Stimulated activated CD4-positive, alpha-beta T cell treated with anti-CD3 and anti-CD28 coated beads, Interleukin-2, amount 100 ng/mL, for 48 hours (primary cell): ENCODE data around the gene CTNS.

Experiments
- DNase-seq, 2 donors: peaks; one replicate each; pipeline ENCODE4 v3.0.0-alpha.2; 2020

The CTNS gene

DNA sequence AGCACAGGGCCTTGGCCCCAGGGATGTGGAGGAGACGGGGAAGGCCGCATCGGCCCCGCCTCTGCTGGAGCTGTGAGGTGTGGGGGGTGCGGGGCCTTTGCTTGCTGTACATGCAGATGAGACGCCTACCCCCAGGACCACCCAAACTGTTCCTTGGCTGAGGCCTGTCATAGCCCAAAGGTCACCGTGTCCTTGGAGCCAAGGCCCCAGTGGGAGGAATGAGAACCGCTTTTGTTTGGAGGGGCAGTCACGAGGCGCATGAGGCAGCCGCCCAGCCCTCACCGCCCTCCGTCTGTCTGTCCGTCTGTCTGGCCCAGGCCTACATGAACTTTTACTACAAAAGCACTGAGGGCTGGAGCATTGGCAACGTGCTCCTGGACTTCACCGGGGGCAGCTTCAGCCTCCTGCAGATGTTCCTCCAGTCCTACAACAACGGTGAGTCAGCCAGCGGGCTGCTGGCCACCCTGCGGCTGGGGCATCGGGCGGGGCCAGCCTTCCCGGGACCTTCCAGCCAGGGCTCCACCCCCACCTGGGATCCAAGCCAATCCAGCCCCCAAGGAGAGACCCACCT, 23.1 kb downstream of the CTNS start:
- DNase-seq, result no peak

- DNase-seq, result no peak
Observed at GRCh38 chr17:3660311-3660891, 23.8 kb downstream of the CTNS start.

DNA sequence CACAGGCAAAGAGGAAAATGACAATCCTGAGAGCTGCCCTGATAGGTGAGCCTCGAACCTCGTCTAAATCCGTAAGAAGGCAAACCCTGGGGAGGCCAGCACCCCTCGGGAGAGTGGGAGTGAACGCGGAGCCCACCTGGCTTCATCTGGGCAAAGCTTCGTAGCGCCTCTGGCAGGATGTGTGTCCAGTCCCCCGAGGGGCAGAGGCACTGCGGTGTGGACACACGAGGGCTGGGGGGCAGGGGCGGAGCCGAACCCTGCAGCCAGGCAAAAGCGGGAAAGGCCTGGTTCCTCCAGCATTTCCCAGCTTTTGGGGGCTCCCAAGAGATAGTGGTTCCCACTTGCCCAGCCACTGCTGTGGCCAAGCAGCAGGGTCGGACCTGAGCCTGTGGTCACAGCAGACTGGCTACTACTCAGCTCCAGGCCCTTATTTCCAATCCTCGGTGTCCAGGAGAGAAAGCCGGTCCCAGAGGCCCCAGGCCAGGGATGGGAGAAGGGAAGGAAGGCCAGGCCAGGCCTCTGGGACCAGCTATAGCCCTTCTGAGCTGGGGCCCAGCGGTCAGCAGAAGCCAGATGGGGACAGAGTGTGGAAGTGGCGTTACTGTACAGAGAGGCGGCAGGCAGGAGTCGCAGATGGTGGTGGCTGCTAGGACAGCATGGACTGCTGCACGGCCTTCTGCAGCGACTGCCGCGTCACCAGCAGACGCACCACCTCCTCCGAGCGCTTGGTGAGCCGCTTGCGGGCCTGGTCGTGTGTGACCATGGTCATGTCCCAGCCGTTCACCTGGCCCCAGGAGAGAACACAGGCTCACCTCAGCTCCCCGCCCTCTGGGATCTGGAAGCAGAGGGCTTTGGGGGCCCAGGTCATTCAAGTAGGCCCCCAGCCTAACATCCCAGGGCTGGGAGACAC, 26.8 kb downstream of the CTNS start:
- no peak for DNase-seq

DNA sequence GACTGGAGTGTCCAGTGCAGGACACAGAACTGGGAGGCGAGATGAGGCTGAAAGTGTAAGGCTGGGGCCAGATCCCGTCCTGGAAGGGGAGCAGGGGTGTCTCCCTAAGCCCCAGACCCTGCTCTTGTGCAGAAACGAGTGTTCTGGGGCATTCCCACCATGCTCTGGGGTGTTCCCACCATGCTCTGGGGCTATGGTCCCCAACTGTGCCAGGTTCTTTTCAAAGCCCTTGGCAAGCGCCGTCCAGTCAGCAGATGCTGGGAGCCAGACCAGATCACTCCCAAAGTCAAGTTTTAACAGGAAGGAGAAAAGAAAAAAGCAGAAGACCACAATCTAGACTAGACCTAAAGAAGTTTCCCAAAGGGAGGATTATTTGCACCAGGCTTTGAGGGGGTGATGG, 29.3 kb downstream of the CTNS start:
- DNase-seq, result no peak

DNA sequence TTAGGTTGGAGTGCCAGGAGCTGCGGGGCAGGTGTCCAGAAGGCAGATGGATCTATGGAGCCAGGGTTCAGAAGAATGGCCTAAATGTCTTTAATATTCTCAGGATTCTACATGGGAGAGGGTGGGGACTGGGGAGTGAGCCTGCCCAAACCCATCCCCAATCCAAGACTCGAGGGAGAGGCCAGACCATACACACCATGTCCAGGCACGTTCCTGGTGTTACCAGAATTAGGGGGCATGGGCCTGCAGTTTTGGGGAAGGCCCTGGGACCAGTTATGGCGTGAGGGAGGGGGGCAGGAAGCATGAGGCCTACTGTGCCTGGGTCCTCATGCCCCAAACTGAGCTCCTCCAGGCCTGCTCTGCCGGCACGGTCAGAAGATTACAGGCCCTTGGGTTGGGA, 30.0 kb downstream of the CTNS start:
- DNase-seq, result no peak

GRCh38 chr17:3667366-3668278, 31.1 kb downstream of the CTNS start:
- no peak for DNase-seq

- DNase-seq, result peak; percentile 99
Observed at GRCh38 chr17:3668279-3669084, 31.9 kb downstream of the CTNS start, which contains the start of the genes EMC6 and TAX1BP3. Gene EMC6 (plus strand): TSS chr17:3668812. CDS start chr17:3669147, 335 bp downstream. Gene TAX1BP3 (minus strand): TSS chr17:3668578. CDS start chr17:3668526, 52 bp downstream.

DNA sequence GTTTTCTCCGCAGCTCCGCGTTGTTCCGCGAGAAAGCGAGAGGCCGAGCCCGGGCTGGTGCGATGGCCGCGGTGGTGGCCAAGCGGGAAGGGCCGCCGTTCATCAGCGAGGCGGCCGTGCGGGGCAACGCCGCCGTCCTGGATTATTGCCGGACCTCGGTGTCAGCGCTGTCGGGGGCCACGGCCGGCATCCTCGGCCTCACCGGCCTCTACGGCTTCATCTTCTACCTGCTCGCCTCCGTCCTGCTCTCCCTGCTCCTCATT, 32.5 kb downstream of the CTNS start:
- no peak for DNase-seq

- DNase-seq, result no peak
Observed at GRCh38 chr17:3669548-3669947, 33.0 kb downstream of the CTNS start.

DNA sequence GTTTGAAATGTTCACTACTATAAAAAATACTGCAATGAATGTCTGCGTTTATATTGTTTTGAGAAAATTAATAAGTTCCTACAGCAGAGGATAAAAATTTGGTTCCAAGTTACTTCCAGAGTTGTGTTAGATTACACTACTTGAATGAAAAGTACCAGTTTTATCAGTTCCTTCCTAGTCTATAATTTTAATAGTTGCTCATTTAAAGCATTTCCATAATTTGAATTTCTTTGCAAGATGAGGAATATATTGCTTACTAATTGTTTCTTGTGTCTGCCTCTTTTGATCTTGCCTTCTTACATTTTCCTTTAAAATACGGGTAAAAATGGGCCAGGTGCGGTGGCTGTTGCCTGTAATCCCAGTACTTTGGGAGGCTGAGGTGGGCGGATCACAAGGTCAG, 36.0 kb downstream of the CTNS start:
- no peak for DNase-seq

- DNase-seq, result no peak
Observed at GRCh38 chr17:3675886-3676285, 39.3 kb downstream of the CTNS start.

DNA sequence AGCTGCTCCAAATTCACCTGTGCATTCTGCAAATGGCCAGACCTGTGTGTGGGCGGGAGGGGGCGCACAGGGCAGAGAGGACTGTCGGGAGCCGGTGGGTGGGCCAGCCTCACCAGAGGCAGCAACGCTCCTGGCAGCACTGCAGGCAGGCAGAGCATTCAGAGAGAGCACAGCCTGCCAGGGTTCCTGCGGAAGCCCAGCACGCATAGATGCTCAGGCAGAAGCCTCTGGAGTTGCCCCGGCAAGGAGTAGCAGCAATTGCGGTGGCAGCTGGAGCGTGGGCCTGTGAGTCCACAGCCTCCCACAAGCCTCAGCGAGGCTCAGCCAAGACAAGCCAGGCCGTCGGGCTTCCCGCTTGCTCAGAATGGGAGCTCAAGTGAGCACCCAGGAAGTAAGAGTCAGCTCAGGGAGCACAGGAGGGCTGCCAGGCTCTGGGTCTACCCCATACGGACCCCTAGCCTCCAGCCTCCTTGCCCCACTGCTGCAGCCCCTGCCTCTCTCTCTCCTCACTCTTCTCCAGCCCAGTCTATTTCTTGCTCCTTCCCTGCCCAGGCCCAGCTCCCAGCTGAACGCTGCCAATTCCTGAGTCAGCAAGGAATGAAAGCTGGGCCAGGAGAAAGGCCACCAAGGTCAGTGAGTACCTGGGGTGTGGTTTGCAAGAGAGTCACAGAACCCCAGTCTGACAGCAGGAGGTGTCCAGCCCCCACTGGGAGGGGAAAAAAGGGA, 41.7 kb downstream of the CTNS start:
- DNase-seq, result no peak

DNA sequence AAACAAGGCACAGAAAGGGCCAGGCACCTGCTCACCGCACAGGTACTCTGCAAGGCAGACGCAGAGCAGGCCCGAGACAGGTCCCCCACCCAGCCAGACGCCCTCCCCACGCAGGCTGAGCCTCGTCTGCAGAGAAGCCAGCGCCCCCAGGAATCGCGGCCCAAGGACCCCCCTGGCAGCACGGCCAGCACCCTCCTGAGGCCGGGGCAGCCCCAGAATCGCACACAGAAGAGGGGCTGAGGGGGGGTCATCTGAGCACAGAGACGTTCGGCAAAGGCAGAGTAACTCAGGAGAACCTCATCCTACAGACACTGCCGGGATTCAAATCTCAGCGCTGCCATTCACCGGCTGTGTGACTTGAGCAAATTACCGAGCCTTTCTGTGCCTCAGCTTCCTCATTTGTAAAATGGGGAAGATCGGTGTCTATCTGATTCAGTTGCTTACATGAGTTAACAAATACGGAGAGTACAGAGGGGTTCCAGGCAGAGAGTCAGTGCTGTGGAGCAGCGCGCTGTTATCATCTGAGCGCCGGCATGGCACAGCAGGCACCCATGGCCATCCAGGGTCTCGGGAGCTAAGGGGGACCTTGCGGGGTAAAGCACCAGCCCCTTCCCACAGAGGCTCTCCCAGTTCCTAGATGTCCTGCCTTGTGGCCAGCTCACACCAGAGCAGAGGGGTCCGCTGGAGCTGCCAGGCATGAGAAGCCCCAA, 42.4 kb downstream of the CTNS start:
- no peak for DNase-seq

GRCh38 chr17:3679531-3680126, 43.1 kb downstream of the CTNS start:
- no peak for DNase-seq

DNA sequence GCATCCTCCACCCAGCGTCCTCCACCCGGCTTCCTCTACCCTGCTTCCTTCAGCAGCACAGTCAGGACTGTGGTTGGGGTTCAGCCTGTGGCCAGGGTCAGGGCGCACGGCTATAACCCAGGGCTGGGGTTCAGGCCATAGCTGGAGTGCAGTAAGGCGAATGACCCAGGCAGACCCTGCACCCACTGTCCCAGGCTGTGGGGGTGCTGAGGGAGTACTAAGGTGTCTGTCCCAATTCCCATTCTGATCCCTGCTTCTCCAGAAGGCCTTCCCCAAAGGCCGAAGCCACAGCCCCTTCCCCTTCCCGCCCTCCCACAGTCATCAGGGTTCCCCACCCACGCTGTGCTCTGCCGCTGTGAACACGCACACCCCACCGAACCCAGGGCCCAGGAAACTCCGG, 44.5 kb downstream of the CTNS start:
- no peak for DNase-seq

GRCh38 chr17:3681565-3681964, 45.0 kb downstream of the CTNS start:
- DNase-seq, result no peak

GRCh38 chr17:3682033-3682432, 45.5 kb downstream of the CTNS start:
- no peak for DNase-seq

DNA sequence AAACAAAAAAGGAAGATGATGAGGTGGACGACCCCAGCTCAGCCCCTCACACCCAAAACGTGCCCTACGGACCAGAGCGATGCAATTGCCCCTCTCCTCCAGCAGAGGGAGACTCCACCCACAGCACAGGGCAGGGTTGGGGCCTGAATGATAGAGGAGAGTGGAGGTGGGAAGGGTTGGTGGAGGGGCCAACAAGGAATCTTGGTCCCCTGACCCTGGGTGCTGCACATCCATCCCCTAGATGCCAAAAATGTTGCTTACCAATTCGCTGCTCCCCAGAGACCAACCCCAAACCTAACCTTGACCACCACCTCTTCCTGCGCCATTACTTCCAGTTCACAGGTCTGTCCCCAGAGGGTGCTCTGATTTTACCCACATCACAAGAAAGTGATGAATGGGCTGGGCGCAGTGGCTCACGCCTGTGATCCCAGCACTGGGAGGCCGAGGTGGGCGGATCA, 46.5 kb downstream of the CTNS start:
- DNase-seq, result peak; percentile 54 to 62

- DNase-seq, result no peak
Observed at GRCh38 chr17:3685174-3685573, 48.6 kb downstream of the CTNS start.

DNA sequence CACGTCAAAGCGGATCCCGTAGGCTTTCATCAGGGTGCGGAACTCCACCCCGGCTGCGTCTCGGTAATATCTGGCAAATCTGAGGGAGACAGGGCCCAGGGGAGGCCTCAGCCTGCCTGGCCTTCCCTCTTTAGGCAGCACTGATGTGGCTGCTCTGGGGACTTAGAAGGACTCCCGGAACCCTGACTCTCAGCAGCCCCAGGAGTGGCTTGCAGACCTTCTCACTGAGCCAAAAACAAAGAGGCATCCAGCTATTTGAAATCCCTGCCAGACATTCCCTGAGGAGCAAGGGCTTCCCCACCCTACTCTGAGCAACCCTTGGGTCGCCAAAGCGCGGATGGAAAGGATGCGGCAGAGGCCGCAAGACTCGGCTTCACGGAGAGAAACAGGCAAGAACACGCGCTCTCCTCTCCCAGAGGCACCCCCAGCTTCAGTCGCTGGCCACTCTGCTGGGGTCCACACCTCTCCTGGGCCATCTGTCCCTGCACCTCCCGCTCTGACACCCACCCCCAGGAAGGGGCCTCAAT, 51.5 kb downstream of the CTNS start:
- no peak for DNase-seq
